Stimulated activated CD8-positive, alpha-beta memory T cell treated with anti-CD3 and anti-CD28 coated beads, Interleukin-7, amount 100 ng/mL, for 48 hours (primary cell): ENCODE results near the gene RARRES2.
A peak's percentile ranks its signal among the peaks of the same experiment; 100 is the strongest.
"Not testable (repeated sequence)": the region's sequence is repeated elsewhere in the genome, so short reads cannot be mapped to it uniquely, and the experiment has no call there.

ENCODE experiments used
- DNase-seq, 2 donors: peaks; one replicate each; pipeline ENCODE4 v3.0.0-alpha.2; 2020; ENCODE audit warnings: low read depth in 1 of 2; ENCODE audit errors: extremely low read depth in 1 of 2

Gene RARRES2

DNA sequence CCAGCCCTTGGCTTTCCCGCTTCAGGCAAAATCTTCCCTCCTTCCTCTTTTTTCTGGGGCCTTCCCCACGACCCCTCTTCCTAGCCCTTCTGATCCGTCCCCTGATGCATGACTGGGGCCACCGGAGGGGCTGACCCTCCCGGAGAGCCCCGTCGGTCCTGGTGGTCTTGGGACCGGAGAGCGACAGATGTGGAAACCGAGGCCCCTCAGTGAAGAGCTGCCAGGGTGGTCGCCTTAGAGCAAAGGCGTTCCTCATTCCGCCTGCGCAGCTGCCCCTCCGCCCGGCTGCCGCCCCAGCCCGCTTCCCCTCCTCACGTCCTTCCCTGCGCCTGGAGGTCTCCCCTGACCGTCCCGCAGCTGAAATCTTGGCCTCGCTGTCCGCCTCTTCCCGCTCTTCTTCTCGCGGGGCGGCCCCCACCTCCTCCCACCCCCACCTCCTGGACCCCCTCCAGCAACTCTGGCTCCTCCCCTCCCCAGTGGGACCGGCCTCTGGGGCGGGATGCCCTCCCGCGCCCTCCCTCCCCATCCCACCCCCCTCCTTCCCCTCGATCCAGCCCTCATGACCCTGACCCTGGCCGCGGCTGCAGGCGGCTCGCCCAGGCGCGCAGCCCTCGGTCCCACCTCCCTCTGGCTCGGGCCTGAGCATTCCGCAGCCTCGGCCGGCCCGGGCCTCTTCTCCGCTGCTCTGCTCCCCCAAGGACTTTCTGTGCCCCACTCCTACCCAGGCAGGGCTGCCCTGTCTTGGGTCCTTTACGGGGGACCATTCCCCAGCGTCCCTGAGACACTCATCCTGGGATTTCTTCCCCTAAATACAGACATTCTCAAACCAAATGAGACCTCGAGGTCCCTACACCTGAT, at the start of gene RARRES2:
TSS of gene RARRES2 (minus strand) at position 367 of the 858 bp plus-strand sequence. CDS start 1,020 bp downstream, outside the sequence.
- no peak for DNase-seq

DNA sequence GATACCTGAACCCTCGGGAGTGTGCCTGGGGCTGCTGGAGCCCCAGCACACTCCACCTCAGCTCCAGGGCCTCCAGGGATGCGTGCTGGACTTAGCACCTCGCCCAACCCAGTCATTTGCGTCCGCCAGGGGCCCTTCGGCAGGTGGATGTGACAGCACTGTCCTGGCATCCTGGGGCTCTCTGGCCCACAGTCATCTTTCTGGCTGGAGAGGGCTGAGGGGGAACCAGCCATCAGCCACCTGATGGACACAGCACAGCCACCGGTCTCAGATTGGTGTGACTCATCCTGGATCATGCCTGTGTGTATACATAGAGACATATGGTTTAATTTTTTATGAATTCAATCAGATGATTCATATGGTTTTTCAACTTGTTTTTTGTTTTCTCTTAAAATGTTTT, 48.8 kb upstream of the RARRES2 start:
- DNase-seq: no peak

DNA sequence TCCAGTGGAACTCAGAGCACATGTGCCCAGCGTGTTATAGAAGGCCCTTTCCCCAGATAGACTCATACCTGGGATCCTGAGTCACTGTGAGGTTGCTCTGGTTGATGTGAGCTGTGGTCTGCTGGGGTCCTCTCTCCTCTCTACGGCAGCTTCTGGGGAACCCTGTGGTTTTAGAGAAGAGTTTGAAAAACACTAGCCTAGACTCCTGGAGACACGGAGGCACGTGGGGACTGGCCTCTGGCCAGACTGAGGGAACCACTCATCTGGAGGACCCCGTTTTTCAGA, 48.0 kb upstream of the RARRES2 start:
- no peak for DNase-seq

DNA sequence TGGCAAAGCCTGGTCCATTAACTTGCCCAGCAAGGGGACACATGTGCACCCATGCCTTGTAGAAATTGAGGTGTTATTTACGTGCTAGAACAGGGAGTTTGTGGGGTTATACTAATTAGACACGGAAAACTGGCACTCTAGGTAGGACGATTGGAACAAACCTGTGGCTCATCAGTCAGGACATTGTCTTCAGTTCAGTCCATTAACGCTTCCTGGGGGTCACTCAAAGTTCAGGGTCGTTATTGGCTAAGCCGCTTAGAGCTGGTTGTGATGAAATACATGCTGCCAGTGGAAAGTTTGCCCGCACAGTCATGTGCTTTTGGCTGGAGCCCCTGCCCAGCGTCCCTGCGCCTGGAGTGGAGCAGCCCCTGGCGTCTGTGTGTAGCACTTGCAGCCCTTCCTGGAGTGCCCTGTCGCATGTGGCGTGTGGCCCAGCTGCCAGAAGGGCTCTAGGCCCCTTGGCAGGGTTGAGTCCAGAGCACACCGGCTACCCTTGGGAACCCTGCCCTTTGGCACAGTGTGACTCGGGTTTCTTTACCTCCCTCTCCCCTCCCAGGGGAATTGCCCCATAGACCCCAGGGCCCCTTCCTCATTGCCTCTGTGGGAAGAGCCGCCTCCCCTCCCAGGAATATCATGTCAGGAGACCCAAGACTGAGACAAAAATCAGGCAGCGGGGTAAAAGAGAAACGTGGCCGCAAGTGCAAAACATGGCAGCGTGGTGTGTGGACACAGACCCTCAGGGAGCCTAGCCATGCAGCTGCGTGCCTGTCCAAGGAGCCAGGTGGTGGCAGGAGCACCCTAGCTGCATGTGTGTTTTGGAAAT, 47.5 kb upstream of the RARRES2 start:
- DNase-seq: no peak

DNA sequence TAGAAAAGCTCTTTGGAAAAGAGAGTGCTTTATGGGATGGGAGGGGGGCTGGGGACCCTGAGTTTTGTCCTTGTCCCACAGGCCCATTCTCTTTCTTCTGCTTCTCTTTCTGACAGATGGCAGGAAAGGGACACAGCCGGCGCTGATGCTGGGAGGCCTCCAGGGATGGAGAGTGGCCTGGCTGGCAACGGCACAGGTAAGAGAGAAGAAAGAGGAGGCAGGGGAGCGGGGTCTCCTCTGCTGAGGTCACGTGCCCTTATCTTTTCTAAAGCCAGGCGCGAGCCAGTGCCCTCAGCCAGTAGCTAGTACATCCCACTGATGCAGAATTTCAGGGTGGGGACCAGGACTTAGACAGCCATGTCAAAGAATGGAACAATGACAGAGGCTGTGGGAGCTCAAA, 46.9 kb upstream of the RARRES2 start:
- DNase-seq: no peak

DNA sequence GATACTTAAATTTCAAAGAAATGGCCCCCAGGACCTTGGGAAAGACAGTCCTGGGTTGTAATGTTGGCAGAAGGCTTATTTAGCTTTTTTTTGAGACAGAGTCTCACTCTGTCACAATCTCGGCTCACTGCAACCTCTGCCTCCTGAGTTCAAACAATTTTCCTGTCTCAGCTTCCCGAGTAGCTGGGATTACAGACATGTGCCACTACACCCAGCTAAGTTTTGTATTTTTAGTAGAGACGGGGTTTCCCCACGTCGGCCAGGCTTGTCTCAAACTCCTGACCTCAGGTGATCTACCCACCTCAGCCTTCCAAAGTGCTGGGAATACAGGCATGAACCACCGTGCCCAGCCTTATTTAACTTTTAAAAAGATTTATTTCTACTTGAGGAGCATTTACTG, 44.5 kb upstream of the RARRES2 start:
- not testable (repeated sequence) for DNase-seq

DNA sequence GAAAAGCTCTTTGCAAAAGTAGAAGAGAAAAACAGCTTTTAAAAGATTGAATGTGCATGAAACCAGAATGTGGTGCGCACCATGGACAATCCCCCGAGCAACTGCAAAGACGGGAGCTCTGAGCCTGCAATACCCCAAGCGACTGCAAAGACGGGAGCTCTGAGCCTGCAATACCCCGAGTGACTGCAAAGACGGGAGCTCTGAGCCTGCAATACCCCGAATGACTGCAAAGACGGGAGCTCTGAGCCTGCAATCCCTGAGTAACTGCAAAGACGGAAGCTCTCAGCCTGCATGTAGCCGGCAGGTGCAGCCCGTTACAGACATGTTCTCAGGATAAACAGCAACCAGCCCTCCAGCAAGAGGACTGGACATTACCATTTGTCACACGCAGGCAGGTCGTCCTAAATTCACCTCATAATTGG, 43.9 kb upstream of the RARRES2 start:
- no peak for DNase-seq

DNA sequence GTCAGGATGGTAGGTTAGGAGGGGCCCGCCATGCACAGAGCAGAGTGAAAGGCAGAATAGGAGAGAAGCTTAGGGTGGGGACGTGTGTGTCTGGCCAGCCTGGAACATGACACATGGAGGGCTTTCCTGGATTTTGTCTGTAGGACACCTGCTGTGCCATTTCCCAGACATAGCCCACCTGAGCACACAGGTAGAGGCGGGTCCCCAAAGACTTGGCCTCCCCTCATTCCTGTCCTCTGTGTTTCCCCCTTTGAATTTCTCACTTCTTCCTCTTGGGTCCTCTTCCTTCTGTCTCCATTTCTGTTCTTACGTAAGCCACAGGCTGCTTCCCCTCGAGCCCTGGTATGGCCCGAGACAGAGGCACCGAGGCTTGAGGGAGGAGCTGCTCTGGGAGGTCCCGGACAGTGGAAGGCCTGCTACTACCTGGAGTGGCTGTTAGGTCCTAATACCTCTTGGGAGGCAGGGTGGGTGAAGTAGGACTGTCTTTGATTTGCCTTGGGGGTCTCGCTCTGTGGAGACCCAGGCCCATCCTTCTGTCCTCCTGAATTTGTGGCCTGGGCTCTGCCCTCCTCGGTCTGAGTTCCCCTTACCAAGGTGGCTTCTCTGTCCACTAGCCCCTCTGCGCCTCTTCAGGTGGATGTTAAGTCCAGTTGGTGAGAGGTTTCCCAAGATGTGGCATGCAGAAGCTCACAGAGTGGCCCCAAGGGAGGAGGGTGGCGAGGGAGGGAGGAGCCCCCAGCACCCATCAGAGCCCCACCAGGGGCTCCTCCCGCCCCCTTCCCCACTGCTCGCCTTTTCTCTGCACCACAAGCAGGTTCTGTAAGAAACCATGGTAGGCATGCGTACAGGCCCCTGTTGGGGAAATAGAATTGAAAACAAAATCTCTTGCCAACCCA, 43.2 kb upstream of the RARRES2 start:
- DNase-seq: no peak

DNA sequence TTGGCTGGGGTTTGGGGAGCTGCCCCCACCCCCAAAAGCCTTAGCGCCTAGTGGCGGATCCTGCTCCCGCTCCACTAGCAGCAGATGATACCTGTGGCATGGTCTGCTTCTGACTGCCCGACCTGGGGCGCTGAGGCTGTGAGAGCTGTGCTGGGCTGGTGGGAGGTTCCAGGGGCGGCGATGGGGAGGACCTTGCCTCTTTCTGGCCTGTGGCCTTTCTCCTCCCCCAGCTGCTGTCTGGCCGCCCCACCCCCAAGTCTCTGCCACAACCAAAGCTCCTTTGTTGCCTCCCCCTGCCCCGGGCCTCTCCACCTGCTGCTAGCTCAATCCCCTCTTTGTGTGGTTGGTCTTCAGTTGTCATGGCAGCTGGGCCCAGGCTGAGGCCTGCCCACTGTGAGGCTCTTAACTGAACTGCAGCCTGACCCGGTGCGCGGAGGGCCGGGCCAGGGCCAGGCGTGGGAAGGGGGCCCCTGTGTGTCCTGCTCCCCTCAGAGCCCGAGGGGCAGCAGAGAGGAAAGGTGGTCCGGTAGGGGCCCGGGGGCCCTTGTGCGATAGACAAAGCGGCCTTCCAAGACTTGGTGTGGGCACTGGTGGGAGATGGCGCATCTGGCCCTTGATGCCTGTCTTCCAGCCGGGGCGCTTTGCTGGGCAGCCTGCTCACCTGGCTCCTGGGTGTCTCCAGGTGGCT, 42.4 kb upstream of the RARRES2 start:
- no peak for DNase-seq

DNA sequence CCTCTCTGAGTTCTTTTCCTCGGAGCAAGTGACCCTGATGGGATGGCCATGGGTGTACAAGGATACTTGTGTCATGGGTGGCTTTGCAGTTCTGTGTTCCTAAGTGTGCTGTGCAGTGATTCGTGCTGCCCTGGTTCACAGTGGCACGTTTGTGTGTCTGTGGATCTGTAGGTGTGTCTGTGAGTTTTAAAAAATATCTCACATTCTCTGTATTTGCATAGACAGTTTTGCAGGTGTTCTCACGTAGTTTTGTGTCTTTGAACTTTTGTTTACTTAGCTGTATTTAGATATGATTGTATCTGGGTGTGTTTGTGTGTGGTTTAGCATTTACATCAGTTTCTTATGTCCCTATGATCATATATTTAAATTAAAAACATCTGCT, 41.4 kb upstream of the RARRES2 start:
- DNase-seq: no peak

DNA sequence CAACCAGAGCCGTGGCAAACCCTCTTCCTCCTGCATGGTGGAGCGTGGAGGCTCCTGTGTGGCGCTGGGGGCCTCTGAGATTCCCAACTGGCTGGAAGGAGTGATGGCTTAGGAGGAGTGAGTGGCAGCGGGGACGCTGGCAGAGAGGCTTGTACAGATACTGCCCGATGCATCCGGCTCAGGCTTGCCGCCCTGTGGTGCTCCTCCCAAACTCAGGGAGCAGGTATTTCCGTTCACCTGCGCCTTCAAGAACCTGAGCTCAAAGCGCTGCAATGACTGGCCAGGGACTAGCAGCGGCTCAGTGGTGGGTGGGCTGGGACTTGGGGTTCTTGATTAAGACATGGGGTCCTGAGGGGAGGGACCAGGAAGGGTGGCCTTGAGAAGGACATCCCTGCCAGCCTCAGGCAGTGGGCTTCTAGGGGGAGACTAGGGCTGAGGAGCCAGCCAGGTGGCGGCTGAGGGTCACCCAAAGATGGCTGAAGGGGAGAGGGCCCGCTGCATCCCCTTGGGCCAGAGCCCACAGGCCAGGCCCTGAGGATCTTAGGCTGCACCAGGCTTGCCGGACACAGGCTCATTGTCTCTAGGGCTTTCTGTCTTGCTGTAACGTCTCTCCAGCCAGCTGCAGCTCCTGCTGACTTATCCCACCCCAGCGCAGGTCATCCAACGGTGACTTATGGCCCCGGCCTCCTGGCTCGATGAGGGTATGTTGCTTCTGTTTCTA, 40.9 kb upstream of the RARRES2 start:
- DNase-seq: no peak

DNA sequence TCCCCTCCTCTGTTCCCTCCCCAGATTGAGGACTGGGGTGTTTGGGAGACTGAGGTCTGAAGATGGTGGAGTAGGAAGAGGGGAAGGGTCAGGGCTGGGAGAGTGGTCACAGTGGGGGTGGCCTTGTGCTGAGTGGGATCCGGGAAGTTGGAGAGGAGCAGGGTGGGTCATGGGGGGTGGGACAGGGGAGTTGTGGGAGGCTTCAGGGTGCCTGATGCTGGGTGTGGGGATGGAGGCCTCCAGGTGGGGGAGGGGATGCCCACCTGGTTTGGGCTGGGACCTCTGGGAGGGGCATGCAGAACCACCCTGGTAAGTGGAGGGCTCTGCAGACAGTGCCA, 40.3 kb upstream of the RARRES2 start:
- no peak for DNase-seq

DNA sequence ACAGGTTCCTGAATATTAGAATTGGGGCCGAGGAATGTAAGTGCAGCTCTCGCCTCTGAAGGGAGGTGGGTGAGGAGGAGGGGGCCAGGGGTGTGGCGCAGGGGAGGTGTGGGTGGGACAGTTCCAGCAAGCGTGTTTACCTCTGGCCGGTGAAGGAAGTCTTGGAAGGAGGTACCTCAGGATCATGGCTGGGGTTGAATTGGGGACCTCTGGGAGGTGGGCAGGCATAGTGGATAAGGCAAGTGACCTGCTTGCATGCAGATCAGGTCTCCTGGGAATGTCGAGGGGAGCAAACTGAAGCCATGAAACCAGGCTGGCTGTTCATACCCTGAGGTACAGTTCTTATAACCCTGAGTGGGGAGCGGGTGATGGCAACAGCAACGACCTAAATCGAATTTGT, 39.7 kb upstream of the RARRES2 start:
- no peak for DNase-seq

DNA sequence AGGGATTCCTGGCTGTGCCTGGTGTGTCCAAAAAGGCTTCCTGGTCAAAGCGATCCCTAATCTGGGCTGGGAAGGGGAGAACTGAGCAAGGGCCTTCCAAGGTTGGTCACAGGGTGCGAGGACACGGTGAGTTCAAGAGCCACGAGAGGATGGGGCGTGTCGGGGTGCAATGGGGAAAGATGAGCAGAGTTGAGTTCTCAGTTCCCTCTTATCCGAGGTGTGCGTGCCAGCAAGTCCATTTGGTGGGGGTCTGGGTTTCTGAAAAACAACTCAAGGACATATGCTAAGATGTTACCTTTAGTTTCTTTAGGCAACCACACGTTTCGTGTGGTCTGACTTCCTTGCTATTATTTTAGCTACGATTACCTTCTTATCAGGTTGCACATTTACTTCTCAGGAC, 39.0 kb upstream of the RARRES2 start:
- DNase-seq: no peak

DNA sequence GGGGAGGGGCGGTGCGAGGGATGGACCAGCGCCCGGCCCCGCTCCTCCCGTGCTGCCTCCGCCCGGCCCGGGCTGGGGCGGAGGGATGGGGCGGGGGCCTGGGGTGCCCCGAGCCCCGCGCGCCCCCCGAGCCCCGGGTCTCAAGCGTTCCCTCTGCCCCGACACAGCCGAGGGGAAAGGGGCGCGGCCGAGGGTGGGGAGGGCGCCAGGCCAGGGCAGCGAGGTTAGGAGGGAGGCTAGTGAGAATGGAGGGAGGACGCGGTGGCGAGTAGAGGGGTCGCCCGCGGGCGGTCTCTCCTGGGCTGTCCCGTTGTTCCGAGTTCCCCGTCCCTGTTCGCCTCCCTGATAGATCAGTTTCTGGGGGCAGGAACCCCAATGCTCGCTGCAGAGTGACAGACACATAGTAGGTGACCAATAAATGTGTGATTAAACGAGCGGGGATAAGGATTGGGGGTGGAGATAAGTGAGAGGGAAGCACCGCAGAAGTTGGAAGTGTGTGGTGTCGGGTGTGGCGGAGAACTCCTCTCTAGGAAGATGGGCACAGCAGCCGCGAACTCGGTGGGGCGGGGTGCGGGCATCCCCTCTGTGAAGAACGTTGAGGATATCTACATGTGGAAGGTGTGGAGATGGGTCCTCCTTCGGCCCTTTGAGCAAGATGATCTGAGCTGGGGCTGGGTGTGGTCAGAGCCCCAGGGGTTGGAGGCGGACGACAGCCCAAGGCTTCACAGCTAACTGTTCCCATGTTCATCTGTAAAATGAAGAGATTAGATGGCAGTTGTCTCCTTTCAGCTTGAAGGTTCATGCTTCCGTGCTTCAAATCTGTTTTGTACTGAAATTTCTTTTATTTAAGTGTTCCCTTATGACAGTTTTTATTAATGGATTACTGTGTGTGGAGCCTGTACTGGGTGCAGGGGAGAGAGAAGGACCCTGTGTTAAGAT, 38.3 kb upstream of the RARRES2 start:
- no peak for DNase-seq

DNA sequence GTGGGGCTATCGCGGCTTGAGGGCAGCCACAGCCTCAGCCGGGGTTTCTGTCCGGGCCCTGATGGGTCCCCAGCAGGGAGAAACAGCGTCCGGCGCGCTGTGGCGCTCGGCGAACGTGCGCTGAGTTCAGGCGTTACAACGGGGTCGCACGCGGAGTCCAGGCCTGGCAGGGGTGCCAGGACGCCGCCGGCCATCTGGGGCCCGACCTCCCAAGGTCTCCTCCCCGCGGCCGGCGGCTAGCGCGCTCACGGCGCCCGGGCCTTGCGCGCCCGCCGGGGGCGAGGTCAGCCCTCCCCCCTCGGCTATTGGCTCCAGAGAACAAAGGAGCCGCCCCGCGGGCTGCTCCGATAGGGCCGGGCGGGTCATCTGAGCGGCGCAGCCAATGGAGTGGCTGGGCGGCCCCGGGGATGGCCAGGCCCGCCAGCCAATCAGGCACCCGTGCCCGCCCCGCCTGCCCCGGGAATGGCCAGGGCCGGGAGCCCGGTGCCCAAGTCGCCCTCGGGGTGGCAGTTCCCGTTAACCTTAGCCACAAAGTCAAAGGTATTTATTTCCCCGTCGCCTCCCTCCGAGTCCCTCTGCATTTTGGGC, 37.5 kb upstream of the RARRES2 start, which contains the start of gene ZNF775:
TSS of gene ZNF775 (plus strand) at position 478 of the 588 bp plus-strand sequence. CDS start 9,141 bp downstream, outside the sequence.
- DNase-seq: peak; percentile 88 to 89

DNA sequence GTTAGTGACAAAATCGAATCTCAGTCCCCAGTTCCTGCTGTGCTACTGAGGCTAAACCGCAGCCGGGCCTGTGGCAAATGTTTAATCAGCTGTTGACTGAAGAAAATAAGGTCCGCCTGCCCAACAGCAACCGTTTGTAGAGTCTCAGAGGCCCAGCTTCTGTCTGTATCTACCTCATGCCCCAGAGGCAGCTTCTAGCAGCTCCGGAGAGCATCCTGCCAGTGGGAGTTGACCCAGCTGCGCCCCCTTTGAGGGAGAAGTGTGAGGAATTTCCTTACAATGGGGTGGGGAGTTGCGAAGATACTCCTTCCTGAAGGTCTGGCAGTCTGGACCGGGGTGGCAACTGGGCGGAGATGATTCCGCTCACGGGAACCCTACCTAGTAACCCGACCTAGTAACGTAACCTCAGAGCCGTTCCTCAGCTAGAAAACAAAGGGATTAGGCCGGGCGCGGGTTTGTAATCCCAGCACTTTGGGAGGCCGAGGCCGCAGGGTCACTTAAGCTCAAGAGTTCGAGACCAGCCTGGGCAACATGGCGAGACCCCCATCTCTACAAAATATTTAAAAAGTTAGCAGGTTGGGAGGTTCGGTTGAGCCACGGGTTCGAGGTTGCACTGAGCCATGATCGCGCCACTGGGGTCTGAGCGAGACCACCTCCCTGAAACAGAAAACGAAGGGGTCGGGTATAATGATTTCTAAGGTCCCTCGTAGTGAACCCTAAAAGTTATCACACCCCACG, 36.9 kb upstream of the RARRES2 start:
- DNase-seq: no peak

DNA sequence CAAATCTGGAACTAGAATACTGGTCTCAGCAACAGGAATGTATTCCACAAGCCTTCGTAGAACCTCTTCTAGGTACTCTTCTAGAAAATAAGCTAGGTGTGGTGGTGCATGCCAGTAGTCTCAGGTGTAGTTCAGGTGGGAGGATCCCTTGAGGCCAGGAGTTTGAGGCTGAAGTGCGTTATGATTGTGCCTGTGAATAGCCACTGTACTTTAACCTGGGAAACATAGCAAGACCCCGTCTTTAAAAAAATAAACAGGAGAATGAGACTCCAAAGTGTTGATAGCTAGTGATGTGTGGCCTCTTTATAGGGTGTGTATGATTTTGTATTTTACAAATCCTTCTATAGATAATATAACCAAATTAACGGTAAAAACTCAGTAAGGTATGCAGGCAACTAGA, 36.2 kb upstream of the RARRES2 start:
- DNase-seq: no peak
